B cell (primary cell): ENCODE data around the gene C11orf54. TPM values are rescaled to one million over a fixed set of nuclear protein-coding genes. Genes with fewer than 3 reads are reported as not detected.

ENCODE experiments used
- ATAC-seq: fragments of 200-7000 bp; cut with Tn5 transposase; one replicate; pipeline ENCODE4 v1.10.0; 2021; ENCODE audit warnings: low read depth, mild to moderate bottlenecking, moderate number of reproducible peaks, moderate library complexity
- CTCF ChIA-PET: fragments of 350-600 bp; sonication (Branson Sonifier 250); formaldehyde crosslinking; loops from one replicate; lab custom pipeline; 2021; ENCODE audit warnings: antibody characterized with exemption, inconsistent platforms; lab: Charles Lee
- POLR2A ChIA-PET: fragments of 350-600 bp; sonication (Branson Sonifier 250); formaldehyde crosslinking; loops from one replicate; lab custom pipeline; 2021; ENCODE audit warnings: antibody characterized with exemption; lab: Charles Lee
- DNase-seq: peaks from one replicate; pipeline ENCODE4 v3.0.0; 2013
- H2AFZ ChIP-seq: 2 replicates; pipeline ENCODE4 v1.6.1; 2012; ENCODE audit warnings: mild to moderate bottlenecking, low read depth, low read length; ENCODE audit not compliant: insufficient read depth, poor library complexity, severe bottlenecking
- H3K27ac ChIP-seq, 2 donors: 1 replicate in 1 of 2; 2 replicates in 1 of 2; pipeline ENCODE4 v1.5.1; 2012 to 2013; ENCODE audit warnings: low read length in 2 of 2, mild to moderate bottlenecking in 2 of 2, moderate library complexity in 1 of 2
- H3K27me3 ChIP-seq, 4 experiments: fragments of 200-600 bp in 1 of 4; sonication (generic) in 1 of 4; replicated peaks in 1 of 4; 1 replicate in 2 of 4; 2 replicates in 2 of 4; pipeline versions ENCODE4 v1.6.1 to v1.7.0; 2013 to 2016; ENCODE audit warnings: low read length in 3 of 4, mild to moderate bottlenecking in 2 of 4, mixed read lengths in 1 of 4, moderate library complexity in 1 of 4; ENCODE audit not compliant: insufficient read depth in 4 of 4, control insufficient read depth in 3 of 4; ENCODE audit errors: control extremely low read depth in 1 of 4
- H3K36me3 ChIP-seq, 2 experiments: replicated peaks in 1 of 2; 1 replicate in 1 of 2; 2 replicates in 1 of 2; pipeline versions ENCODE4 v1.6.1 to v1.7.1; 2013; ENCODE audit warnings: low read length in 1 of 2; ENCODE audit not compliant: insufficient read depth in 2 of 2, control insufficient read depth in 1 of 2; ENCODE audit errors: control extremely low read depth in 1 of 2, extremely low read depth in 1 of 2
- H3K4me1 ChIP-seq, 2 donors: fragments of 200-600 bp in 1 of 2; sonication (generic) in 1 of 2; 1 replicate in 1 of 2; 2 replicates in 1 of 2; pipeline versions ENCODE4 v1.5.1 to v1.6.1; 2013 to 2017; ENCODE audit warnings: low read length in 2 of 2; ENCODE audit not compliant: control insufficient read depth in 2 of 2, insufficient read depth in 2 of 2
- H3K4me2 ChIP-seq: replicated peaks from 2 replicates; pipeline ENCODE3; 2012; ENCODE audit warnings: mild to moderate bottlenecking, low read depth, low read length; ENCODE audit not compliant: poor library complexity, severe bottlenecking
- H3K4me3 ChIP-seq, 5 experiments: fragments of 200-600 bp in 1 of 5; sonication (generic) in 1 of 5; 1 replicate in 3 of 5; 2 replicates in 2 of 5; pipeline versions ENCODE4 v1.5.1 to v1.7.0; 2011 to 2016; ENCODE audit warnings: low read length in 4 of 5, mild to moderate bottlenecking in 4 of 5, low read depth in 2 of 5, control low read depth in 1 of 5, moderate library complexity in 1 of 5; ENCODE audit not compliant: insufficient read depth in 1 of 5; ENCODE audit errors: control extremely low read depth in 1 of 5, extremely low read depth in 1 of 5
- H3K79me2 ChIP-seq: fragments of 200-600 bp; sonication (generic); one replicate; pipeline ENCODE4 v1.6.0; 2016; ENCODE audit warnings: low read length; ENCODE audit not compliant: control insufficient read depth, insufficient read depth
- H3K9ac ChIP-seq: fragments of 200-600 bp; sonication (generic); 2 replicates; pipeline ENCODE4 v1.6.1; 2017; ENCODE audit warnings: mild to moderate bottlenecking, low read length, moderate library complexity
- H3K9me3 ChIP-seq, 3 donors: one replicate each; pipeline versions ENCODE4 v1.6.1 to v1.7.1; 2013; ENCODE audit warnings: low read length in 2 of 3; ENCODE audit not compliant: control insufficient read depth in 2 of 3, insufficient read depth in 1 of 3; ENCODE audit errors: control extremely low read depth in 1 of 3
- H4K20me1 ChIP-seq: 2 replicates; pipeline ENCODE4 v1.6.0; 2012; ENCODE audit warnings: mild to moderate bottlenecking, low read length; ENCODE audit not compliant: insufficient read depth, control insufficient read depth, poor library complexity, severe bottlenecking
- H3K27ac Mint-ChIP-seq: one replicate; pipeline ENCODE4 v1.8.0; 2021; ENCODE audit warnings: mixed read lengths
- H3K27me3 Mint-ChIP-seq: one replicate; pipeline ENCODE4 v1.8.0; 2021; ENCODE audit warnings: mixed read lengths
- H3K4me1 Mint-ChIP-seq: one replicate; pipeline ENCODE4 v1.8.0; 2021; ENCODE audit warnings: mixed read lengths
- H3K4me3 Mint-ChIP-seq: one replicate; pipeline ENCODE4 v1.8.0; 2021; ENCODE audit warnings: mixed read lengths
- H3K9me3 Mint-ChIP-seq: one replicate; pipeline ENCODE4 v1.8.0; 2022; ENCODE audit warnings: mixed read lengths; ENCODE audit not compliant: insufficient read depth
- EZH2 ChIP-seq: IDR thresholded peaks from 2 replicates; pipeline ENCODE4 v1.6.1; 2012; ENCODE audit warnings: borderline replicate concordance, low read depth, mild to moderate bottlenecking, moderate library complexity, low read length; ENCODE audit not compliant: insufficient read depth, poor library complexity, severe bottlenecking
- WGBS: methylation state at CpG from one replicate; pipeline ENCODE4 v1.1.5; 2013; ENCODE audit warnings: missing lambda C conversion rate; ENCODE audit not compliant: insufficient coverage; 5-methylcytosine and 5-hydroxymethylcytosine counted together
- intact Hi-C: fragments of 100-400 bp; cut with micrococcal nuclease; formaldehyde crosslinking; loops from one replicate; pipeline ENCODE4 v1.10.0; 2022
- polyA plus RNA-seq: library from polyadenylated mRNA; depleted of rRNA; stranded (reverse); fragments of >200 nt; gene quantifications from 2 replicates; pipeline ENCODE4 v1.2.3, GENCODE V29; 2012
- total RNA-seq, 2 donors: library from RNA; stranded (reverse); fragments of 120-200 nt in 1 of 2; gene quantifications; 1 replicate in 1 of 2; 2 replicates in 1 of 2; pipeline versions ENCODE4 v1.2.3 to v1.2.4, GENCODE V29; 2013 to 2022
- TF ChIP-seq, protein P1 (sequence below): fragments of 200-600 bp; IDR thresholded peaks from one replicate; pipeline ENCODE4 v1.8.0; 2022; ENCODE audit warnings: antibody characterized with exemption, mild to moderate bottlenecking

The C11orf54 gene
- total and polyA plus RNA-seq, 2 donors (not counting 1 experiment from before 2014, with no cell fraction given): 9.2 to 38.9 TPM

- Mint-ChIP-seq H3K4me3 (peak overlapping the region; percentile 50), H3K27me3 (no peaks in the 10 kb centered on the region), H3K27ac (peak overlapping the region; percentile 78), H3K9me3 (no peaks in the 10 kb centered on the region), H3K4me1 (peaks cover 33% of the 10 kb centered on the region)
- no peak overlapping the region for H2AFZ ChIP-seq
- DNase-seq (no peak), ATAC-seq (no peak)
- peaks cover 30% of the 10 kb centered on the region for H3K79me2 ChIP-seq
- peaks cover 0 to 4% (median 0%) of the 10 kb centered on the region in 3 donors for H3K9me3 ChIP-seq
- H3K4me1 ChIP-seq: peaks cover 26 to 27% of the 10 kb centered on the region in 2 donors
- H4K20me1 ChIP-seq: no peaks in the 10 kb centered on the region
- peak overlapping the region; percentile 20 for H3K9ac ChIP-seq
- no peaks in the 10 kb centered on the region for H3K27me3 ChIP-seq
- no CpG with 5 or more reads among the region's 4 CpGs for WGBS
- peak overlapping the region; percentile 81 to 92 for H3K27ac ChIP-seq
- peaks cover 4 to 30% of the 10 kb centered on the region in 2 experiments for H3K36me3 ChIP-seq
- POLR2A ChIA-PET: interaction anchor here (0.7 to 3.5 kb wide), 3 partner anchors 20 to 90 kb away, joined by 4 to 19 read pairs (median 4); partner anchors contain the start of genes C11orf54 and TAF1D
- peak overlapping the region in 1 of 5 experiments; percentile 33 for H3K4me3 ChIP-seq
- H3K4me2 ChIP-seq: peak overlapping the region; percentile 31
- intact Hi-C loops: loop anchor here (5.0 kb wide), 1 partner anchor 57 kb away; the partner anchor contains the start of gene CEP295
- TF ChIP-seq, protein P1, sequence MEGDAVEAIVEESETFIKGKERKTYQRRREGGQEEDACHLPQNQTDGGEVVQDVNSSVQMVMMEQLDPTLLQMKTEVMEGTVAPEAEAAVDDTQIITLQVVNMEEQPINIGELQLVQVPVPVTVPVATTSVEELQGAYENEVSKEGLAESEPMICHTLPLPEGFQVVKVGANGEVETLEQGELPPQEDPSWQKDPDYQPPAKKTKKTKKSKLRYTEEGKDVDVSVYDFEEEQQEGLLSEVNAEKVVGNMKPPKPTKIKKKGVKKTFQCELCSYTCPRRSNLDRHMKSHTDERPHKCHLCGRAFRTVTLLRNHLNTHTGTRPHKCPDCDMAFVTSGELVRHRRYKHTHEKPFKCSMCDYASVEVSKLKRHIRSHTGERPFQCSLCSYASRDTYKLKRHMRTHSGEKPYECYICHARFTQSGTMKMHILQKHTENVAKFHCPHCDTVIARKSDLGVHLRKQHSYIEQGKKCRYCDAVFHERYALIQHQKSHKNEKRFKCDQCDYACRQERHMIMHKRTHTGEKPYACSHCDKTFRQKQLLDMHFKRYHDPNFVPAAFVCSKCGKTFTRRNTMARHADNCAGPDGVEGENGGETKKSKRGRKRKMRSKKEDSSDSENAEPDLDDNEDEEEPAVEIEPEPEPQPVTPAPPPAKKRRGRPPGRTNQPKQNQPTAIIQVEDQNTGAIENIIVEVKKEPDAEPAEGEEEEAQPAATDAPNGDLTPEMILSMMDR: no peak
- no peak for TF ChIP-seq EZH2
- CTCF ChIA-PET: interaction anchor here (1.2 to 2.1 kb wide), 2 partner anchors 9 to 21 kb away, joined by 3 to 7 read pairs; no protein-coding TSS in a partner anchor
Measured at GRCh38 chr11:93719310-93719709, 22.2 kb upstream of the C11orf54 start.

DNA sequence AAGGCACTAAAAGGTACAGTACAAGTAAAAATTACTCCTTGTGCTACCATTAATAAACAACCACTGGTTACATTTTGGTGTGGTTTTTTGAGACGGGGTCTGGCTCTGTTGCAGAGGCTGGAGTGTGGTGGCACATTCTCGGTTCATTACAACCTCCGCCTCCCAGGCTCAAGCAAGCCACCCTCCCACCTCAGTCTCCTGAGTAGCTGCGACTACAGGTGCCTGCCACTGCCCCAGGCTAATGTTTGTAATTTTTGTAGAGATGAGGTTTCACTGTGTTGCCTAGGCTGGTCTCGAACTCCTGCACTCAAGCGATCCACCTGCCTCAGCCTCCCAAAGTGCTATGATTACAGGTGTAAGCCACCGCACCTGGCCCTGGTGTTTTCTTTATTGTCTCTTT is 20.9 kb upstream of the C11orf54 start:
- Histone ChIP-seq H3K79me2 (peaks cover 23% of the 10 kb centered on the region), H3K27ac (peak overlapping the region in 1 of 2 donors; percentile 44), H3K27me3 (no peaks in the 10 kb centered on the region), H3K4me3 (no peak overlapping the region), H3K4me2 (no peak overlapping the region), H4K20me1 (no peaks in the 10 kb centered on the region), H3K9ac (no peak overlapping the region), H2AFZ (no peak overlapping the region), H3K4me1 (peaks cover 26 to 27% of the 10 kb centered on the region in 2 donors), H3K9me3 (peaks cover 0 to 4% (median 0%) of the 10 kb centered on the region in 3 donors), H3K36me3 (peaks cover 4 to 26% of the 10 kb centered on the region in 2 experiments)
- TF ChIP-seq EZH2: no peak
- TF ChIP-seq, protein P1: no peak
- no peaks in the 10 kb centered on the region for H3K9me3 Mint-ChIP-seq
- DNase-seq: no peak
- WGBS: 100% methylated on average over 2 of the region's 7 CpGs
- ATAC-seq: no peak
- peaks cover 31% of the 10 kb centered on the region for H3K4me1 Mint-ChIP-seq
- ChIA-PET POLR2A (interaction anchor here (3.5 kb wide), 1 partner anchor 21 kb away, joined by 19 read pairs; the partner anchor contains the start of genes C11orf54 and TAF1D), CTCF (interaction anchor here (0.7 to 2.1 kb wide), 2 partner anchors 11 to 20 kb away, joined by 3 to 7 read pairs; no protein-coding TSS in a partner anchor)
- H3K4me3 Mint-ChIP-seq: no peak overlapping the region
- peak overlapping the region; percentile 63 for H3K27ac Mint-ChIP-seq
- no peaks in the 10 kb centered on the region for H3K27me3 Mint-ChIP-seq
- intact Hi-C loops: no loop called here
